GM12873 (cell line): Measurements from ENCODE around the gene NRL.

ENCODE experiments used
- TF ChIP-seq, protein P1 (sequence below): IDR thresholded peaks from 2 replicates; pipeline ENCODE4 v1.5.1; 2012; ENCODE audit warnings: low read depth, mild to moderate bottlenecking, moderate library complexity, low read length, control low read depth; ENCODE audit not compliant: insufficient read depth; ENCODE audit errors: missing control alignments

The NRL gene

DNA sequence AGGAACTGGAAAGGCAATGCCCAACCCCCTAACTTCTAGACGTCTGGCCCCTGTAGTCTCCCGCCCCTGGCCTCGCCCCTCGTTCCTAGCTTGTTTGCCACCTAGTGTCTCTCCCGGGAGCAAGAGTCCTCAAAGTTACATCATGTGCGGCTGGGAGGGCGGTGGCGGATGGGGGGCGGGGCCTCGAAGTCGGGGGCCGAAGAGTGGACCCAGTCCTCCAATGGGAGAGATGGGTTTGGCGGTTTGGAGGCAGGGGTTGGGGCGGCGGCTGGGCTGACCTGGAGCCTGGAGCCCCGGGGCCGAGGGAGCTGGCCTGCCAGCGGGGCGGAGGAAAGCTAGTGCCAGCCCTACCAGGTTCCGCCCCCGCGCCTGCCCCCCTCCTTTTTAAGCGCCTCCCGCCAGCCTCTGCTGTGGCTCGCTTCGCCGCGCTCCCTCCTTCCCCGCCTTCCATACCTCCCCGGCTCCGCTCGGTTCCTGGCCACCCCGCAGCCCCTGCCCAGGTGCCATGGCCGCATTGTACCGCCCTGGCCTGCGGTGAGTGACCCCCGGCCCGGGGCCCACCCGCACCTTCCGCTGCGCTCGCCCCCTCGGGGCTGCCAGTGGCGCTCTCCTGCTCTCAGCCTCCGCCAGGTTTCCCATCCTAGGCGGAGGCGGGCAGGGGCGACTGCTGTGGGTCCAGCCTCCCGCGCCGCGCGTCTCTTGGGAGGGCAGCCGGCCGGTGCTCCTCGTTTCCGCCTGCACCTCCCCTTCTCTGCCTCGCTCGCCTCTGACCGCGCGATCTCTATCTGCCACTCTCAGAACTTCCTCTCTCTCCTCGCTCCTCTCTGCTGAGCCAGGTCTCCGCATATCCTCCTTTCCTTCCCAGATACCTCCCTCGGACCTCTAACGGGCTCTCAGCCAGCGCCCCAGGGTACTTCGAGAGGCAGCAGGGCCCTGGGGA, 20.6 kb downstream of the NRL start, which contains the start of gene PCK2:
Gene PCK2 (plus strand): TSS at position 411 of the 940 bp plus-strand sequence. CDS start 95 bp downstream, at position 506.
- TF ChIP-seq, protein P1, sequence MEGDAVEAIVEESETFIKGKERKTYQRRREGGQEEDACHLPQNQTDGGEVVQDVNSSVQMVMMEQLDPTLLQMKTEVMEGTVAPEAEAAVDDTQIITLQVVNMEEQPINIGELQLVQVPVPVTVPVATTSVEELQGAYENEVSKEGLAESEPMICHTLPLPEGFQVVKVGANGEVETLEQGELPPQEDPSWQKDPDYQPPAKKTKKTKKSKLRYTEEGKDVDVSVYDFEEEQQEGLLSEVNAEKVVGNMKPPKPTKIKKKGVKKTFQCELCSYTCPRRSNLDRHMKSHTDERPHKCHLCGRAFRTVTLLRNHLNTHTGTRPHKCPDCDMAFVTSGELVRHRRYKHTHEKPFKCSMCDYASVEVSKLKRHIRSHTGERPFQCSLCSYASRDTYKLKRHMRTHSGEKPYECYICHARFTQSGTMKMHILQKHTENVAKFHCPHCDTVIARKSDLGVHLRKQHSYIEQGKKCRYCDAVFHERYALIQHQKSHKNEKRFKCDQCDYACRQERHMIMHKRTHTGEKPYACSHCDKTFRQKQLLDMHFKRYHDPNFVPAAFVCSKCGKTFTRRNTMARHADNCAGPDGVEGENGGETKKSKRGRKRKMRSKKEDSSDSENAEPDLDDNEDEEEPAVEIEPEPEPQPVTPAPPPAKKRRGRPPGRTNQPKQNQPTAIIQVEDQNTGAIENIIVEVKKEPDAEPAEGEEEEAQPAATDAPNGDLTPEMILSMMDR: no peak

- TF ChIP-seq, protein P1: no peak
Measured at GRCh38 chr14:24093207-24093900, 21.4 kb downstream of the NRL start.

DNA sequence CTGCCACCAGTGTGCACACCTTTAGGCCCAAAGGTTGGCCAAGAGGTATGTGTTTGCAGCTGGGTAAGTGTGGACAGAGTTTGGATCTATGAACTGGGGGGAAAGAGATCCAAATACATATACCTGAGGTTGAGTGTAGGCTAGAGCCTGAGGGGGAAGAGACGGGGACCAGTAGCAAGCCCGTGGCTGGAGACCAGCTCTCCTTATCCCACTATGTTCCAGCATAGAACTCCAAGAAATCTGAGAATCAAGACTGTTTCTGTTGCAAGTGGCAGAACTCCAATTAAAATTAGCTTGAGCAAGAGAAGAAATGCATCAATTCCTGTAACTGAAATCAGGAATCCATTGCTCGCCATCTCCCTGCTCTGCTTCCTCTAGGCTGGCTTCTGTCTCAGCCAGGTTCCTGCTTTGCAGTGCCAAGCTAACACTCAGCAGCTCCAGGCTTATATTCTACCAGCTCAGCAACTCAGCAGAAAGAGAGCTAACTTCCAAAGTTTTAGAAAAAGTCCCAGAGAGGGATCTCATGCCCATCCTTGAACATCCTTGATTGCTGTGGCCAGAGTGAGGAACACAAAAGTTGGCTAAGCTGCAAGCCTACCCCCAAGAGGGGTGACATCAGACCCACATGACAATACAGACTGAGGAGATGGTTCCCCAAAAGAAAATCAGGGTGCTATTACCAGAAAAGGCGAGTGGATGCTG, 22.1 kb downstream of the NRL start:
- TF ChIP-seq, protein P1: no peak

GRCh38 chr14:24092110-24092504, 22.6 kb downstream of the NRL start:
- TF ChIP-seq, protein P1: no peak

DNA sequence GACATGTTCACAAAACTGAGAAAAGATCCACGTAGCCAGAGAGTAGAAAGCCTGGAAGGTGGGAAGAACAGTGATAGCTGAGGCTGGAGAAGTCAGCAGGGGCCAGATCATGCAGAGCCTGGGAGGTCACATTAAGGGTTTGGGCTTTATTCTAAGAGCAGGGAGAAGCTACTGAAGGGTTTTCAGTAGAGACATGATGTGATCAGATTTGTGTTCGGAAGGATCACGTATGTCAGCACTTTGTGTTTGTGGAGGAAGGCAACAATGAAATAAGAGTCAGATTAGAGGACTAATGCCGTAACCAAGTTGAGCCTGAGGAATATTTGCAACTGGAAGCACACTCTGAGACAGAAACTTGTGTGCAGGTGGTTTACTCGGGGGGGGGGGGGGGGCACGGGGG, 24.9 kb downstream of the NRL start:
- TF ChIP-seq, protein P1: no peak

- TF ChIP-seq, protein P1: no peak
Measured at GRCh38 chr14:24088095-24088494, 26.7 kb downstream of the NRL start.
